ENCODE data around the gene FBXL14. TPM values are rescaled to one million over a fixed set of nuclear protein-coding genes. Genes with fewer than 3 reads are reported as not detected.

Gene FBXL14
- total and polyA plus RNA-seq, 2 experiments from 2014 or later: 8.6 to 11.7 TPM

DNA sequence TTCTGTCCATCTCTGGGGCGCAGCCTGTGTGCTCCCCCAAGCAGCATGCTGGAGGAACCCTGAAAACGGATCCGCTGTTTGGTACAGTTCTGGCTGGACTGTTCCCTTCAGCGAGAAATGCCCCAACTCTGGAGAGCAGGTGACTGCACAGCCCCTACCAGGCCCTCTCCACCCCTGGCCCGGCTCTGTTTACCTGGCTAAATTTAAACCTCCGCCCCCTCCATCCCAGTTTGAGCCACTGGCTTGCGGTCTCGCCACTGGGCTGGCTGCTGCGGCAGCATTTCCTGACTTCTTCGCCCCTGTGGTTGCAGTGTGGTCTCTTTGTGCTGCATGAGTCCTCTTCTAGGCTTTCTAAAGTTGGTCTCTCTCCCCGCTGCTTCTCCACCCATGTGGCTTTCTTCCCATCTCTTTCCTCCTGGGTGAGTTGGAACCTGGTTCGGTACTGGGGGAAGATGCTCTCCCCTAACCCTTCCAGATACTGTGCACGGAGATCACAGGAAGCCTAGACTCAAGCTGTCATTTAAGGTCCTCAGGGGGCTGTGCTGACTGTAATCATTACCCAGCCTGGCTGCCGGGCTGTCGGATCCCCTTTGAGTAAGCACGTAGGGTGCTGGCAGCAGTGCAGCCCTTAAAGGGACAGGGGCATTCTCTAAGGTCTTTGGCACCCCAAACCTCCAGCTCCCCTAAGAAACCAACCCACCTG, 60.6 kb downstream of the FBXL14 start:
- peaks cover 46% of the 10 kb centered on the region for H3K27me3 ChIP-seq
- DNase-seq (ENCODE audit: low spot score): no peak
- no peaks in the 10 kb centered on the region for H3K9me2 ChIP-seq (replicated peaks; ENCODE audit: insufficient read depth)
- H3K9me3 ChIP-seq (ENCODE audit: low read depth): no peaks in the 10 kb centered on the region
- no peak overlapping the region for H3K27ac ChIP-seq
- TF ChIP-seq EZH2phosphoT487 (IDR thresholded peaks at IDR 0.05; ENCODE audit: low read depth, severe bottlenecking, unreplicated experiment) (no peak), EZH2 (IDR thresholded peaks at IDR 0.05; ENCODE audit: borderline replicate concordance) (no peak)
- TF ChIP-seq, protein P1, sequence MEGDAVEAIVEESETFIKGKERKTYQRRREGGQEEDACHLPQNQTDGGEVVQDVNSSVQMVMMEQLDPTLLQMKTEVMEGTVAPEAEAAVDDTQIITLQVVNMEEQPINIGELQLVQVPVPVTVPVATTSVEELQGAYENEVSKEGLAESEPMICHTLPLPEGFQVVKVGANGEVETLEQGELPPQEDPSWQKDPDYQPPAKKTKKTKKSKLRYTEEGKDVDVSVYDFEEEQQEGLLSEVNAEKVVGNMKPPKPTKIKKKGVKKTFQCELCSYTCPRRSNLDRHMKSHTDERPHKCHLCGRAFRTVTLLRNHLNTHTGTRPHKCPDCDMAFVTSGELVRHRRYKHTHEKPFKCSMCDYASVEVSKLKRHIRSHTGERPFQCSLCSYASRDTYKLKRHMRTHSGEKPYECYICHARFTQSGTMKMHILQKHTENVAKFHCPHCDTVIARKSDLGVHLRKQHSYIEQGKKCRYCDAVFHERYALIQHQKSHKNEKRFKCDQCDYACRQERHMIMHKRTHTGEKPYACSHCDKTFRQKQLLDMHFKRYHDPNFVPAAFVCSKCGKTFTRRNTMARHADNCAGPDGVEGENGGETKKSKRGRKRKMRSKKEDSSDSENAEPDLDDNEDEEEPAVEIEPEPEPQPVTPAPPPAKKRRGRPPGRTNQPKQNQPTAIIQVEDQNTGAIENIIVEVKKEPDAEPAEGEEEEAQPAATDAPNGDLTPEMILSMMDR (IDR thresholded peaks at IDR 0.05; ENCODE audit: poor library complexity): no peak
- no peak overlapping the region for H3K4me3 ChIP-seq
- peak overlapping the region; percentile 96 for H3K4me2 ChIP-seq
- H3K79me2 ChIP-seq: peaks cover 10% of the 10 kb centered on the region
- 53% methylated on average over 16 of the region's 16 CpGs for WGBS (ENCODE audit: low lambda C conversion rate, missing lambda C conversion rate)
- H2AFZ ChIP-seq: no peak overlapping the region
- peaks cover 4% of the 10 kb centered on the region for H3K4me1 ChIP-seq (ENCODE audit: insufficient read depth)
- no peaks in the 10 kb centered on the region for H3K36me3 ChIP-seq (replicated peaks; ENCODE audit: insufficient read depth, low read depth)
- H4K20me1 ChIP-seq (ENCODE audit: insufficient read depth, poor library complexity, severe bottlenecking): no peaks in the 10 kb centered on the region

DNA sequence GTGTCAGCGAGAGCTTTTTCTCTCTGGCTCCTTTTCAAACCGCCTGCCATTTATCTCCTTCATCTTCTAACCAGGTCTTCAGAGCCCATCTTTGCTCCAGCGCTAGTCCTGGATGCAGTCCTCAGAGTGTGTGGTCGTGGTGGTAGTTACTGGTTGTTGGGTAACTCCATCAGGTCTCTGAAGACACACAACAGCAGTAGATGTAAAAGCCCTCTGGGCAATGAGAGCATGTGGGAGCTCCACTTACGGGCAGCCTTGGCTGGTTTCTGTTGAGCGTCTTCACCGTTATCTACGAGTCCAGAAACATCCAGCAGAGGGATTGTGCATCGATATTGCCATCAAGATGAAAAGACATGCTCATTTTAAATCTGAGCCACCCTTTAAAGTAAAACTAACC, 61.2 kb downstream of the FBXL14 start:
- peaks cover 10% of the 10 kb centered on the region for H3K79me2 ChIP-seq
- 49% methylated on average over 9 of the region's 9 CpGs for WGBS (ENCODE audit: low lambda C conversion rate, missing lambda C conversion rate)
- peaks cover 47% of the 10 kb centered on the region for H3K27me3 ChIP-seq

DNA sequence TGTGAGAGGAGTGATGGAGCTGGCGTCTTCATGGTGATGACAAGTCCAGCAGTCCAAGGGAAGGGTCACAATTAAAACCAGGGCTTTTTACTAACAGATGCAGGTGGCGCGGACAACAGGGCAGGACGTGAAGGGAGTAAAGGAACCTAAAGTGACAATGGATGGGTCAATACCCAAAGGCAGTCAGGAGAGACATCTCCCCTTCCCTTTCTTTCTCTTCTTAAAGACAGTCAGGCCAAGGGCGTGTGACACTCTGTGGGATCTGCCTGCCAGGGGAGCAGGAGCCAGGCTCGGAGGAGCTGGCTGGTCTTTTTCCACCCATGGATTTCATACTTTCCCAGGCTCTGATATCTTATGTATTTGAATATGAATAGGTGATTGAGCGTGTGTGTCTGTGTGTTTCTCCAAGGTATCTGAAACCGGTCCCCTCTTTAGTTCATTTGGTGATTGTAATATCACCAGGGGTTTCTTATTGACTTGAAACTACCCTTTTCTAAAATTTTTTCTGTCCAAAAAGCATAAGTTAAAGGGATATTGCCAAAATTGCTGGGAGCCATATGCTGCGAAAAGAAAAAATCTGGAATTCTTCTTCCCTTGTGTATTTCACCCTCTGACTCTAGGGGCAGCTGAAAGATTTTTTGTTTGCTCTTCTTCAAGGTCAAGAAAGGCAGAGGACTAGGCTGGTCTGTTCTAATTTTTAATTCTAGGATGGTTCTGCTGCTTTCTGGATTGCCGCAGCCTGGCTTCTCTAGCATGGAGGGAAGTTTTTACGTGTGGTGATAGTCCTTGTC, 61.8 kb downstream of the FBXL14 start:
- H3K27ac ChIP-seq: no peak overlapping the region
- no peaks in the 10 kb centered on the region for H3K9me2 ChIP-seq (replicated peaks; ENCODE audit: insufficient read depth)
- no peak for DNase-seq (ENCODE audit: low spot score)
- H2AFZ ChIP-seq: no peak overlapping the region
- no peak overlapping the region for H3K4me3 ChIP-seq
- no peaks in the 10 kb centered on the region for H4K20me1 ChIP-seq (ENCODE audit: insufficient read depth, poor library complexity, severe bottlenecking)
- peaks cover 10% of the 10 kb centered on the region for H3K79me2 ChIP-seq
- TF ChIP-seq, protein P1 (IDR thresholded peaks at IDR 0.05; ENCODE audit: poor library complexity): no peak
- no peak for TF ChIP-seq EZH2phosphoT487 (IDR thresholded peaks at IDR 0.05; ENCODE audit: low read depth, severe bottlenecking, unreplicated experiment)
- TF ChIP-seq EZH2 (IDR thresholded peaks at IDR 0.05; ENCODE audit: borderline replicate concordance): no peak
- peaks cover 4% of the 10 kb centered on the region for H3K4me1 ChIP-seq (ENCODE audit: insufficient read depth)
- H3K27me3 ChIP-seq: peaks cover 53% of the 10 kb centered on the region
- no peaks in the 10 kb centered on the region for H3K36me3 ChIP-seq (replicated peaks; ENCODE audit: insufficient read depth, low read depth)
- peak overlapping the region; percentile 96 for H3K4me2 ChIP-seq
- 86% methylated on average over 11 of the region's 11 CpGs for WGBS (ENCODE audit: low lambda C conversion rate, missing lambda C conversion rate)
- no peaks in the 10 kb centered on the region for H3K9me3 ChIP-seq (ENCODE audit: low read depth)

More for the DNA sequence above, 61.2 kb downstream of the FBXL14 start:
- no peaks in the 10 kb centered on the region for H4K20me1 ChIP-seq (ENCODE audit: insufficient read depth, poor library complexity, severe bottlenecking)
- no peak for TF ChIP-seq EZH2phosphoT487 (IDR thresholded peaks at IDR 0.05; ENCODE audit: low read depth, severe bottlenecking, unreplicated experiment)
- no peak for TF ChIP-seq EZH2 (IDR thresholded peaks at IDR 0.05; ENCODE audit: borderline replicate concordance)
- TF ChIP-seq, protein P1 (IDR thresholded peaks at IDR 0.05; ENCODE audit: poor library complexity): no peak
- H3K36me3 ChIP-seq (replicated peaks; ENCODE audit: insufficient read depth, low read depth): no peaks in the 10 kb centered on the region
- H3K27ac ChIP-seq: no peak overlapping the region
- H3K9me3 ChIP-seq (ENCODE audit: low read depth): no peaks in the 10 kb centered on the region
- no peaks in the 10 kb centered on the region for H3K9me2 ChIP-seq (replicated peaks; ENCODE audit: insufficient read depth)
- no peak for DNase-seq (ENCODE audit: low spot score)
- H3K4me1 ChIP-seq (ENCODE audit: insufficient read depth): peaks cover 4% of the 10 kb centered on the region
- peak overlapping the region; percentile 96 for H3K4me2 ChIP-seq
- H2AFZ ChIP-seq: no peak overlapping the region
- no peak overlapping the region for H3K4me3 ChIP-seq

Measured in hepatocyte (in vitro differentiated cells).